ENCODE data around the gene ADCY7. TPM values are rescaled to one million over a fixed set of nuclear protein-coding genes. Genes with fewer than 3 reads are reported as not detected.

The ADCY7 gene
- total RNA-seq, 2 donors from 2014 or later, result 8.5 to 17.1 TPM

DNA sequence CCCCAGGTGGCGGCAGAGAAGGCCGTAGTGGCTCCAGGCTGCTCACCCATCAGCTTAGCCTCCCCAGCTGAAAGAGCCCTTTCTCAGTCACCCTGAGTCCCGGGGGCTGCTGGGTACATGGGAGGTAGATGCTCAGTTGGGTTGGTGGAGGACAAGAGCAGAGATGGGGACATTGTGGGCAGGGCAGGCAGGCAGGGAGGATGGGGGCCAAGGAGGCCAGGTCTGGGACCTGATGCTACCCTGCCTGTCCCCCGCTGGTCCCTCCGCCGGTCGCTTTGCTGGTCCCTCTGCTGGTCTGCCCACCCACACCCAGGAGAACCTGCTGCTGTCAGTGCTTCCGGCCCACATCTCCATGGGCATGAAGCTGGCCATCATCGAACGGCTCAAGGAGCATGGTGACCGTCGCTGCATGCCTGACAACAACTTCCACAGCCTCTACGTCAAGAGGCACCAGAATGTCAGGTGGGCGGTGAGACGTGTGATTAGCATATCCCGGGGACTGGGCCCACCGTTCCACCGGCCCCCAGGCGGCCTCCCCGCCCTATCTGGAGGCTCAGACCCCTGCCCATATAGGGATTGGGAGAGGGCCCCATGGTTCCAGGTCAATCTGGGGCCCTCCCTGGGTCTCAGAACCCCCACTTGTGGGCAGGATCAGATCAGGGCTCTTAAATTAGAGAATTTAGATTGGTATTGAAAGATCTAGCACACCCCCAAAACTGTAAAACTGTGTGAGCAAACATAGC lies 26.9 kb downstream of the ADCY7 start:
- no peak for TF ChIP-seq CTCF (IDR thresholded peaks at IDR 0.05)
- Histone ChIP-seq H3K9me3 (no peaks in the 10 kb centered on the region), H3K4me1 (peaks cover 0 to 3% of the 10 kb centered on the region in 2 donors), H3K36me3 (no peaks in the 10 kb centered on the region), H3K4me3 (no peak overlapping the region), H3K27ac (no peak overlapping the region), H3K27me3 (no peaks in the 10 kb centered on the region)
- no peak for DNase-seq (ENCODE audit: low spot score)

- H3K36me3 ChIP-seq, result no peaks in the 10 kb centered on the region
- H3K4me3 ChIP-seq, result no peak overlapping the region
- DNase-seq (ENCODE audit: low spot score), result no peak
- H3K27me3 ChIP-seq, result no peaks in the 10 kb centered on the region
- H3K9me3 ChIP-seq, result no peaks in the 10 kb centered on the region
- H3K4me1 ChIP-seq, result peaks cover 0 to 3% of the 10 kb centered on the region in 2 donors
- no peak for TF ChIP-seq CTCF (IDR thresholded peaks at IDR 0.05)
- no peak overlapping the region for H3K27ac ChIP-seq
These were observed 27.9 kb downstream of the ADCY7 start for GRCh38 chr16:50293994-50294855.

- Histone ChIP-seq H3K4me1 (peaks cover 0 to 3% of the 10 kb centered on the region in 2 donors), H3K27me3 (no peaks in the 10 kb centered on the region), H3K9me3 (no peaks in the 10 kb centered on the region), H3K27ac (no peak overlapping the region), H3K4me3 (no peak overlapping the region), H3K36me3 (no peaks in the 10 kb centered on the region)
- no peak for DNase-seq (ENCODE audit: low spot score)
- no peak for TF ChIP-seq CTCF (IDR thresholded peaks at IDR 0.05)
These were observed 28.6 kb downstream of the ADCY7 start for GRCh38 chr16:50294955-50295354.

DNA sequence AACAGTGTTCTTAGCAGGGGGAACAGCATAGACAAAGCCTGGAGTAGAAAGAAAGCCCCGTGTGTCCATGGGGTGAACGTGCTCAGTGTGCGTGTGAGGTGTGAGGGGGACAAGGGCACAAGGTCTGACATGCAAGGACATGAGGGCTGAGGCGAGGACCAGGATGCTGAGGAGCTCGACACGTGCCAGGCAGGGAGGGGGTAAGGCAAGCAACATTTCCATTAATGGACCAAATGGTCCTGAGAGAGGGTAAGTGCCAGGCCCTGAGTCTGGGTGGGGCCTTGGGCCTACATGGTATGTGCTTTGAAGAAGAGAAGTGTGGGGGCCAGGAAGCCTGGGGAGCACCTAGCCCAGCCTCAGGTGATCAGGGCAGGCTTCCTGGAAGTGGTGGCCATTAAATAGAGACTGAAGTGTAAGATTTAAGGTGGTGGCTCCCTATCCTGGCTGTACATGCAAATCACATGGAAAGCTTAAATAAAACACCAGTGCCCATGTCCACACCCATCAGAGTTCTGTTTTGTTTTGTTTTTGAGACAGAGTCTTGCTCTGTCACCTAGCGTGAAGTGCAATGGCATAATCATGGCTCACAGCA lies 29.3 kb downstream of the ADCY7 start:
- DNase-seq (ENCODE audit: low spot score), result no peak
- no peaks in the 10 kb centered on the region for H3K27me3 ChIP-seq
- no peaks in the 10 kb centered on the region for H3K9me3 ChIP-seq
- H3K4me1 ChIP-seq, result peaks cover 0 to 3% of the 10 kb centered on the region in 2 donors
- TF ChIP-seq CTCF (IDR thresholded peaks at IDR 0.05), result no peak
- H3K4me3 ChIP-seq, result no peak overlapping the region
- no peak overlapping the region for H3K27ac ChIP-seq
- H3K36me3 ChIP-seq, result no peaks in the 10 kb centered on the region

- no peaks in the 10 kb centered on the region for H3K9me3 ChIP-seq
- TF ChIP-seq CTCF (IDR thresholded peaks at IDR 0.05), result no peak
- DNase-seq (ENCODE audit: low spot score), result no peak
- no peak overlapping the region for H3K4me3 ChIP-seq
- H3K27me3 ChIP-seq, result no peaks in the 10 kb centered on the region
- H3K4me1 ChIP-seq, result peaks cover 0 to 3% of the 10 kb centered on the region in 2 donors
- H3K36me3 ChIP-seq, result no peaks in the 10 kb centered on the region
- H3K27ac ChIP-seq, result no peak overlapping the region
These were observed 30.5 kb downstream of the ADCY7 start for GRCh38 chr16:50296807-50297206.
